DOHH2 (cell line): ENCODE results near the gene BMP7.

Experiments
- H3F3A ChIP-seq: fragments of 200-600 bp; sonication (generic), shearing (Covaris generic); 2 replicates; pipeline ENCODE4 v1.6.0; 2016; ENCODE audit warnings: antibody characterized with exemption, mild to moderate bottlenecking; ENCODE audit not compliant: control insufficient read depth, insufficient read depth
- H3K27ac ChIP-seq: fragments of 200-600 bp; sonication (generic); 2 replicates; pipeline ENCODE4 v1.5.1; 2014; ENCODE audit warnings: low read depth, mild to moderate bottlenecking, low read length, moderate library complexity
- H3K27me3 ChIP-seq: fragments of 200-600 bp; sonication (generic); 2 replicates; pipeline ENCODE4 v1.6.1; 2014; ENCODE audit warnings: mild to moderate bottlenecking, low read length, mixed read lengths; ENCODE audit not compliant: control insufficient read depth
- H3K36me3 ChIP-seq: fragments of 200-600 bp; sonication (generic); 2 replicates; pipeline ENCODE4 v1.6.1; 2014; ENCODE audit warnings: mild to moderate bottlenecking, low read length, moderate library complexity, mixed read lengths; ENCODE audit not compliant: control insufficient read depth
- H3K4me1 ChIP-seq: fragments of 200-600 bp; sonication (generic); 2 replicates; pipeline ENCODE4 v1.6.1; 2014; ENCODE audit warnings: mild to moderate bottlenecking, low read length, mixed read lengths; ENCODE audit not compliant: control insufficient read depth
- H3K4me2 ChIP-seq: fragments of 200-600 bp; sonication (generic); 2 replicates; pipeline ENCODE4 v1.6.0; 2014; ENCODE audit warnings: mild to moderate bottlenecking, low read length, moderate library complexity
- H3K4me3 ChIP-seq: fragments of 200-600 bp; sonication (generic); 2 replicates; pipeline ENCODE4 v1.5.1; 2014; ENCODE audit warnings: mild to moderate bottlenecking, low read length, mixed read lengths
- H3K79me2 ChIP-seq: fragments of 200-600 bp; sonication (generic); 2 replicates; pipeline ENCODE4 v1.6.1; 2014; ENCODE audit warnings: mild to moderate bottlenecking, low read length, mixed read lengths; ENCODE audit not compliant: control insufficient read depth
- H3K9me2 ChIP-seq: fragments of 200-600 bp; sonication (generic); replicated peaks from 2 replicates; pipeline ENCODE4 v1.6.1; 2014; ENCODE audit warnings: mild to moderate bottlenecking, low read length, mixed read lengths; ENCODE audit not compliant: control insufficient read depth
- H3K9me3 ChIP-seq: fragments of 200-600 bp; sonication (generic); 2 replicates; pipeline ENCODE4 v1.6.1; 2014; ENCODE audit warnings: antibody characterized with exemption, low read length, mixed read lengths; ENCODE audit not compliant: control insufficient read depth, insufficient read depth
- H4K20me1 ChIP-seq: fragments of 200-600 bp; sonication (generic); 2 replicates; pipeline ENCODE4 v1.6.0; 2014; ENCODE audit warnings: low read depth, mild to moderate bottlenecking, antibody characterized with exemption, low read length, moderate library complexity; ENCODE audit not compliant: control insufficient read depth, insufficient read depth
- CTCF ChIP-seq: fragments of 200-600 bp; sonication (generic); IDR thresholded peaks from one replicate; pipeline ENCODE4 v1.5.1; 2014; ENCODE audit warnings: antibody characterized with exemption, mild to moderate bottlenecking, low read depth, low read length; ENCODE audit not compliant: poor library complexity, severe bottlenecking
- EZH2phosphoT487 ChIP-seq: fragments of 200-600 bp; sonication (generic); IDR thresholded peaks from 2 replicates; pipeline ENCODE4 v1.6.1; 2017; ENCODE audit warnings: borderline replicate concordance, mild to moderate bottlenecking, antibody characterized with exemption, low read length, moderate library complexity, mixed read lengths

Gene BMP7

GRCh38 chr20:57266291-57267157 is at the start of gene BMP7:
BMP7 (minus strand) TSS chr20:57266641; CDS start chr20:57266122, 519 bp downstream.
- Histone ChIP-seq H3K4me3 (peak within 1 kb of the TSS; percentile 86), H3F3A (peaks cover 28% of the 10 kb centered on the region), H3K4me1 (peaks cover 58% of the 10 kb centered on the region), H3K9me3 (no peaks in the 10 kb centered on the region), H3K27ac (peak within 1 kb of the TSS; percentile 94), H3K27me3 (no peaks in the 10 kb centered on the region), H3K36me3 (peaks cover 61% of the 10 kb centered on the region), H4K20me1 (peaks cover 20% of the 10 kb centered on the region), H3K4me2 (peak within 1 kb of the TSS; percentile 96), H3K9me2 (no peaks in the 10 kb centered on the region), H3K79me2 (peaks cover 100% of the 10 kb centered on the region)
- no peak for TF ChIP-seq EZH2phosphoT487
- TF ChIP-seq CTCF = no peak

GRCh38 chr20:57315976-57316480 is 49.6 kb upstream of the BMP7 start:
- H3K79me2 ChIP-seq = peaks cover 12% of the 10 kb centered on the region
- H3F3A ChIP-seq = peaks cover 41% of the 10 kb centered on the region
- peaks cover 5% of the 10 kb centered on the region for H3K36me3 ChIP-seq
- TF ChIP-seq CTCF = no peak
- TF ChIP-seq EZH2phosphoT487 = no peak
- no peaks in the 10 kb centered on the region for H3K9me2 ChIP-seq
- H3K27ac ChIP-seq = peak overlapping the region; percentile 99
- H3K9me3 ChIP-seq = no peaks in the 10 kb centered on the region
- H3K4me2 ChIP-seq = peak overlapping the region; percentile 90
- peaks cover 97% of the 10 kb centered on the region for H3K4me1 ChIP-seq
- H3K27me3 ChIP-seq = no peaks in the 10 kb centered on the region
- H3K4me3 ChIP-seq = peak overlapping the region; percentile 33
- no peaks in the 10 kb centered on the region for H4K20me1 ChIP-seq

- H3K4me1 ChIP-seq = peaks cover 97% of the 10 kb centered on the region
- peak overlapping the region; percentile 33 for H3K4me3 ChIP-seq
- H3K79me2 ChIP-seq = peaks cover 12% of the 10 kb centered on the region
- no peaks in the 10 kb centered on the region for H4K20me1 ChIP-seq
- H3K4me2 ChIP-seq = peak overlapping the region; percentile 90
- H3K27me3 ChIP-seq = no peaks in the 10 kb centered on the region
- H3K27ac ChIP-seq = peak overlapping the region; percentile 99
- TF ChIP-seq EZH2phosphoT487 (no peak), CTCF (no peak)
- H3K36me3 ChIP-seq = peaks cover 5% of the 10 kb centered on the region
- H3K9me2 ChIP-seq = no peaks in the 10 kb centered on the region
- no peaks in the 10 kb centered on the region for H3K9me3 ChIP-seq
- H3F3A ChIP-seq = peaks cover 39% of the 10 kb centered on the region
These were observed 48.9 kb upstream of the BMP7 start for GRCh38 chr20:57315083-57315975.
